Mesenchymal stem cell (in vitro differentiated cells and primary cell): Measurements from ENCODE around the gene DGKG.

ENCODE experiments used
- DNase-seq: peaks from one replicate; pipeline ENCODE4 v3.0.0-alpha.2; 2013
- H2AFZ ChIP-seq: one replicate; pipeline ENCODE4 v1.6.1; 2013; ENCODE audit warnings: low read depth, mild to moderate bottlenecking, control low read depth, inconsistent platforms, low read length, moderate library complexity
- H2AK5ac ChIP-seq: 2 replicates; pipeline ENCODE4 v1.6.1; 2013; ENCODE audit warnings: low read length, moderate library complexity, mild to moderate bottlenecking, inconsistent platforms; ENCODE audit not compliant: severe bottlenecking
- H2BK120ac ChIP-seq: one replicate; pipeline ENCODE4 v1.6.1; 2013; ENCODE audit warnings: low read depth, mild to moderate bottlenecking, inconsistent platforms, low read length, moderate library complexity
- H2BK12ac ChIP-seq, 2 experiments: one replicate each; pipeline ENCODE4 v1.6.1; 2013; ENCODE audit warnings: inconsistent platforms in 2 of 2, low read length in 2 of 2, mild to moderate bottlenecking in 2 of 2, moderate library complexity in 2 of 2, control low read depth in 1 of 2
- H2BK15ac ChIP-seq: one replicate; pipeline ENCODE4 v1.6.1; 2013; ENCODE audit warnings: mild to moderate bottlenecking, low read depth, inconsistent platforms; ENCODE audit not compliant: poor library complexity, severe bottlenecking
- H2BK5ac ChIP-seq: 2 replicates; pipeline ENCODE4 v1.6.1; 2013; ENCODE audit warnings: low read depth, mild to moderate bottlenecking, low read length, control low read depth, inconsistent platforms; ENCODE audit not compliant: poor library complexity, severe bottlenecking
- H3K14ac ChIP-seq, 2 experiments: one replicate each; pipeline ENCODE4 v1.6.1; 2013; ENCODE audit warnings: inconsistent platforms in 2 of 2, low read length in 2 of 2, control low read depth in 1 of 2, mild to moderate bottlenecking in 1 of 2, moderate library complexity in 1 of 2
- H3K18ac ChIP-seq, 2 experiments: one replicate each; pipeline ENCODE4 v1.6.1; 2013; ENCODE audit warnings: inconsistent platforms in 2 of 2, low read length in 2 of 2, control low read depth in 1 of 2, low read depth in 1 of 2, mild to moderate bottlenecking in 1 of 2
- H3K23ac ChIP-seq, 2 experiments: one replicate each; pipeline ENCODE4 v1.6.1; 2013; ENCODE audit warnings: inconsistent platforms in 2 of 2, low read length in 2 of 2, mild to moderate bottlenecking in 2 of 2, moderate library complexity in 2 of 2, control low read depth in 1 of 2
- H3K27ac ChIP-seq: 2 replicates; pipeline ENCODE4 v1.5.1; 2013; ENCODE audit warnings: mild to moderate bottlenecking, moderate library complexity, low read length, control low read depth, inconsistent platforms; ENCODE audit not compliant: poor library complexity, severe bottlenecking
- H3K27me3 ChIP-seq, 2 experiments: 2 replicates each; pipeline versions ENCODE4 v1.6.1 to v1.7.0; 2013; ENCODE audit warnings: low read length in 2 of 2, mild to moderate bottlenecking in 2 of 2, moderate library complexity in 2 of 2, control low read depth in 1 of 2, inconsistent platforms in 1 of 2; ENCODE audit not compliant: control insufficient read depth in 1 of 2, insufficient read depth in 1 of 2
- H3K36me3 ChIP-seq, 2 experiments: 2 replicates each; pipeline versions ENCODE4 v1.6.1 to v1.7.0; 2013; ENCODE audit warnings: low read length in 2 of 2, control low read depth in 1 of 2, inconsistent platforms in 1 of 2, low read depth in 1 of 2, mild to moderate bottlenecking in 1 of 2; ENCODE audit not compliant: insufficient read depth in 2 of 2, control insufficient read depth in 1 of 2
- H3K4ac ChIP-seq, 2 experiments: one replicate each; pipeline ENCODE4 v1.6.1; 2013; ENCODE audit warnings: inconsistent platforms in 2 of 2, low read length in 2 of 2, mild to moderate bottlenecking in 2 of 2, moderate library complexity in 2 of 2, control low read depth in 1 of 2, low read depth in 1 of 2
- H3K4me1 ChIP-seq: 2 replicates; pipeline ENCODE4 v1.6.1; 2013; ENCODE audit warnings: low read depth, low read length, control low read depth; ENCODE audit not compliant: control insufficient read depth, insufficient read depth
- H3K4me2 ChIP-seq: 2 replicates; pipeline ENCODE4 v1.6.1; 2013; ENCODE audit warnings: low read length, mild to moderate bottlenecking, inconsistent platforms; ENCODE audit not compliant: poor library complexity, severe bottlenecking
- H3K4me3 ChIP-seq, 2 experiments: 2 replicates each; pipeline versions ENCODE4 v1.5.1 to v1.7.0; 2013; ENCODE audit warnings: low read length in 2 of 2, mild to moderate bottlenecking in 2 of 2, control low read depth in 1 of 2, low read depth in 1 of 2; ENCODE audit not compliant: insufficient read depth in 1 of 2
- H3K79me1 ChIP-seq: replicated peaks from 2 replicates; pipeline ENCODE4 v1.6.1; 2013; ENCODE audit warnings: mild to moderate bottlenecking, control low read depth, low read length, inconsistent platforms; ENCODE audit not compliant: poor library complexity, severe bottlenecking
- H3K9ac ChIP-seq: 2 replicates; pipeline ENCODE4 v1.7.0; 2013; ENCODE audit warnings: mild to moderate bottlenecking, low read length, moderate library complexity
- H3K9me3 ChIP-seq: 2 replicates; pipeline ENCODE4 v1.7.0; 2013; ENCODE audit warnings: mild to moderate bottlenecking, low read length; ENCODE audit not compliant: control insufficient read depth
- H4K8ac ChIP-seq: one replicate; pipeline ENCODE4 v1.6.1; 2013; ENCODE audit warnings: inconsistent platforms, mild to moderate bottlenecking, low read length, moderate library complexity
- H4K91ac ChIP-seq: one replicate; pipeline ENCODE4 v1.6.1; 2013; ENCODE audit warnings: mild to moderate bottlenecking, low read length, inconsistent platforms
- WGBS: methylation state at CpG from one replicate; pipeline ENCODE4 v1.1.7; 2013; ENCODE audit warnings: mixed read lengths; 5-methylcytosine and 5-hydroxymethylcytosine counted together

The DGKG gene

DNA sequence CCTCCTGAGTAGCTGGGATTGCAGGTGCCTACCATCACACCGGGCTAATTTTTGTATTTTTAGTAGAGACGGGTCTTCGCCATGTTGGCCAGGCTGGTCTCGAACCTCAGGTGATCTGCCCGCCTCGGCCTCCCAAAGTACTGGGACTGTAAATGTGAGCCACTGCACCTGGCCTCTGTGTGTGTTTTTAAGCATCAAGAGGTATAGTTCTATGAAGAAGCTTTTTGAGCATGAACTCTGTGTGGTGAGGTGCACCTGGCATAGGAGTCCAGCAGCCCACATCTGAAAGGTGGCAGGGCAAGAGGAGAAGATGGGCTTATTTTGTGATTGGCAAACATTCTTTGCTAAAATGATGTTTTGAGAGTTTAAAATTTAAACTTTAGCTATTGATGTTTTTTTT, 118.0 kb downstream of the DGKG start:
- Histone ChIP-seq H3K23ac (no peak overlapping the region), H3K4me1 (peaks cover 6% of the 10 kb centered on the region), H3K14ac (no peak overlapping the region), H3K9ac (no peak overlapping the region), H2BK15ac (no peak overlapping the region), H3K79me1 (no peaks in the 10 kb centered on the region), H2BK5ac (no peak overlapping the region), H4K91ac (no peak overlapping the region), H3K4me3 (no peak overlapping the region), H3K27me3 (peaks cover 8 to 17% of the 10 kb centered on the region in 2 experiments), H3K4ac (no peak overlapping the region), H3K4me2 (no peak overlapping the region), H2AFZ (no peak overlapping the region), H3K27ac (no peak overlapping the region), H2AK5ac (no peak overlapping the region), H3K9me3 (no peaks in the 10 kb centered on the region), H3K18ac (no peak overlapping the region), H3K36me3 (no peaks in the 10 kb centered on the region), H4K8ac (no peak overlapping the region), H2BK120ac (no peak overlapping the region), H2BK12ac (no peak overlapping the region)
- DNase-seq, result no peak
- WGBS, result 96% methylated on average over 6 of the region's 6 CpGs

- peak overlapping the region in 1 of 2 experiments; percentile 72 for H3K4me3 ChIP-seq
- H2AK5ac ChIP-seq, result no peak overlapping the region
- peak overlapping the region; percentile 79 for H3K9ac ChIP-seq
- no peak overlapping the region for H3K4me2 ChIP-seq
- no peaks in the 10 kb centered on the region for H3K9me3 ChIP-seq
- H3K36me3 ChIP-seq, result no peaks in the 10 kb centered on the region
- no peak overlapping the region for H2BK5ac ChIP-seq
- peaks cover 6% of the 10 kb centered on the region for H3K4me1 ChIP-seq
- H3K14ac ChIP-seq, result no peak overlapping the region
- no peak overlapping the region for H3K27ac ChIP-seq
- peak overlapping the region; percentile 7 for H2AFZ ChIP-seq
- no peaks in the 10 kb centered on the region for H3K79me1 ChIP-seq
- peak overlapping the region; percentile 38 for H2BK15ac ChIP-seq
- whole genome bisulfite sequencing, result 41% methylated on average over 18 of the region's 21 CpGs
- peaks cover 0 to 5% of the 10 kb centered on the region in 2 experiments for H3K27me3 ChIP-seq
- no peak overlapping the region for H3K23ac ChIP-seq
- H4K91ac ChIP-seq, result peak overlapping the region; percentile 19
- peak overlapping the region; percentile 3 to 23 for H2BK12ac ChIP-seq
- H3K4ac ChIP-seq, result peak overlapping the region; percentile 19 to 39
- H4K8ac ChIP-seq, result peak overlapping the region; percentile 91
- peak overlapping the region; percentile 71 for H2BK120ac ChIP-seq
- peak overlapping the region in 1 of 2 experiments; percentile 15 for H3K18ac ChIP-seq
- DNase-seq, result peak; percentile 96
Observed at GRCh38 chr3:186241910-186242821, 119.9 kb downstream of the DGKG start.

DNA sequence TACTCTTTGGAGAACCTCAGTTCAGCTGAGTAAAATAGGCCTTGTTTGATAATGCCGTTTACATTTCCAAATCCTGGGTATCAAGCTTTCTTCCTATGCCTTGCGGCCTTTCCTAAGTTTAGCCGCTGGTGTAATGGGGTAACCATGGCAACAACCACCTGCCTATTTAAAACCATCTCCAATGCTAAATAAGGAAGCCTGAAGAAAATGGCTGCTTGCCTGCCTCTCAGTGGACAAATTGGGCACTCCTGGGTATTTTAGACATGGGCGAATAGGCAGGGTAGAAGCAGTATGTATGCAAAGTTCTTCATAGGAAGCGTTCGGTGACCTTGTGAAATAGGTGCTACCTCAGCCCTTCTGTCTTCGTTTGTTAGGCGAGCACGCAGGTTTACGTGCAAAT, 122.7 kb downstream of the DGKG start:
- H3K27ac ChIP-seq, result no peak overlapping the region
- H3K23ac ChIP-seq, result no peak overlapping the region
- H3K4me1 ChIP-seq, result peaks cover 6% of the 10 kb centered on the region
- H2BK5ac ChIP-seq, result no peak overlapping the region
- no peaks in the 10 kb centered on the region for H3K79me1 ChIP-seq
- H3K14ac ChIP-seq, result no peak overlapping the region
- H4K8ac ChIP-seq, result no peak overlapping the region
- no peak overlapping the region for H2BK120ac ChIP-seq
- no peak overlapping the region for H3K9ac ChIP-seq
- no peaks in the 10 kb centered on the region for H3K9me3 ChIP-seq
- no peak overlapping the region for H3K4ac ChIP-seq
- no peak overlapping the region for H2AK5ac ChIP-seq
- H3K36me3 ChIP-seq, result no peaks in the 10 kb centered on the region
- H2BK15ac ChIP-seq, result no peak overlapping the region
- H2BK12ac ChIP-seq, result no peak overlapping the region
- peak; percentile 29 for DNase-seq
- H3K4me3 ChIP-seq, result no peak overlapping the region
- H3K18ac ChIP-seq, result no peak overlapping the region
- H3K4me2 ChIP-seq, result no peak overlapping the region
- no peak overlapping the region for H2AFZ ChIP-seq
- no peak overlapping the region for H4K91ac ChIP-seq
- no peaks in the 10 kb centered on the region for H3K27me3 ChIP-seq
- WGBS, result 86% methylated on average over 10 of the region's 10 CpGs

GRCh38 chr3:186237915-186238314, 124.1 kb downstream of the DGKG start:
- no peak overlapping the region for H3K9ac ChIP-seq
- WGBS, result 88% methylated on average over 2 of the region's 2 CpGs
- no peak overlapping the region for H3K27ac ChIP-seq
- H3K4me2 ChIP-seq, result no peak overlapping the region
- no peak overlapping the region for H2BK15ac ChIP-seq
- no peaks in the 10 kb centered on the region for H3K9me3 ChIP-seq
- H2BK5ac ChIP-seq, result no peak overlapping the region
- no peak overlapping the region for H3K18ac ChIP-seq
- no peak overlapping the region for H4K8ac ChIP-seq
- no peak overlapping the region for H4K91ac ChIP-seq
- H3K79me1 ChIP-seq, result no peaks in the 10 kb centered on the region
- no peak overlapping the region for H3K4ac ChIP-seq
- H3K14ac ChIP-seq, result no peak overlapping the region
- H2BK120ac ChIP-seq, result no peak overlapping the region
- no peaks in the 10 kb centered on the region for H3K36me3 ChIP-seq
- H2BK12ac ChIP-seq, result no peak overlapping the region
- H3K23ac ChIP-seq, result no peak overlapping the region
- H3K4me1 ChIP-seq, result peaks cover 6% of the 10 kb centered on the region
- H3K4me3 ChIP-seq, result no peak overlapping the region
- DNase-seq, result no peak
- H2AK5ac ChIP-seq, result no peak overlapping the region
- no peak overlapping the region for H2AFZ ChIP-seq
- no peaks in the 10 kb centered on the region for H3K27me3 ChIP-seq
